SU-DHL-6 (cell line): ENCODE data around the gene TNN.
"Not testable (repeated sequence)": the region's sequence is repeated elsewhere in the genome, so short reads cannot be mapped to it uniquely, and the experiment has no call there.

Source experiments
- EZH2phosphoT487 ChIP-seq: fragments of 200-600 bp; sonication (generic), shearing (Covaris generic); conservative IDR thresholded peaks from 2 replicates; pipeline ENCODE4 v1.6.1; 2018; ENCODE audit warnings: mild to moderate bottlenecking, antibody characterized with exemption, low read length, moderate library complexity, mixed read lengths
- TF ChIP-seq, protein P1 (sequence below): fragments of 200-600 bp; sonication (generic); IDR thresholded peaks from one replicate; pipeline ENCODE4 v1.5.1; 2017; ENCODE audit warnings: antibody characterized with exemption, mild to moderate bottlenecking, low read length, moderate library complexity; ENCODE audit not compliant: insufficient read depth, poor library complexity, severe bottlenecking

DNA sequence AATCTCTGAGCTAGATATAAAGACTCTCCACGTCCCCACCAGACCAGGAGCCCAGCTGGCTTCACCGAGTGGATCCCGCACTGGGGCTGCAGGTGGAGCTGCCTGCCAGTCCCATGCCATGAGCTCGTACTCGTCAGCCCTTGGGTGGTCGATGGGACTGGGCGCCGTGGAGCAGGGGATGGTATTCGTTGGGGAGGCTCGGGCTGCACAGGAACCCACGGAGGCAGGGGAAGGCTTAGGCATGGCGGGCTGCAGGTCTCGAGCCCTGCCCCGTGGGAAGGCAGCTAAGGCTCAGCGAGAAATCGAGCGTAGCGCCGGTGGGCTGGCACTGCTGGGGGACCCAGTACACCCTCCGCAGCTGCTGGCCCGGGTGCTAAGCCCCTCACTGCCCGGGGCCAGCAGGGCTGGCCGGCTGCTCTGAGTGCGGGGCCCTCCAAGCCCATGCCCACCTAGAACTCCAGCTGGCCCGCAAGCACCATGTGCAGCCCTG lies 40.7 kb downstream of the TNN start:
- TF ChIP-seq, protein P1, sequence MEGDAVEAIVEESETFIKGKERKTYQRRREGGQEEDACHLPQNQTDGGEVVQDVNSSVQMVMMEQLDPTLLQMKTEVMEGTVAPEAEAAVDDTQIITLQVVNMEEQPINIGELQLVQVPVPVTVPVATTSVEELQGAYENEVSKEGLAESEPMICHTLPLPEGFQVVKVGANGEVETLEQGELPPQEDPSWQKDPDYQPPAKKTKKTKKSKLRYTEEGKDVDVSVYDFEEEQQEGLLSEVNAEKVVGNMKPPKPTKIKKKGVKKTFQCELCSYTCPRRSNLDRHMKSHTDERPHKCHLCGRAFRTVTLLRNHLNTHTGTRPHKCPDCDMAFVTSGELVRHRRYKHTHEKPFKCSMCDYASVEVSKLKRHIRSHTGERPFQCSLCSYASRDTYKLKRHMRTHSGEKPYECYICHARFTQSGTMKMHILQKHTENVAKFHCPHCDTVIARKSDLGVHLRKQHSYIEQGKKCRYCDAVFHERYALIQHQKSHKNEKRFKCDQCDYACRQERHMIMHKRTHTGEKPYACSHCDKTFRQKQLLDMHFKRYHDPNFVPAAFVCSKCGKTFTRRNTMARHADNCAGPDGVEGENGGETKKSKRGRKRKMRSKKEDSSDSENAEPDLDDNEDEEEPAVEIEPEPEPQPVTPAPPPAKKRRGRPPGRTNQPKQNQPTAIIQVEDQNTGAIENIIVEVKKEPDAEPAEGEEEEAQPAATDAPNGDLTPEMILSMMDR = not testable (repeated sequence)
- TF ChIP-seq EZH2phosphoT487 = not testable (repeated sequence)
